ENCODE measurements around the gene CENPS. TPM values are rescaled to one million over a fixed set of nuclear protein-coding genes. Genes with fewer than 3 reads are reported as not detected.

CENPS gene
- total RNA-seq, result 7.4 and 10.2 TPM in 2 replicates
- 11.9 and 15.3 TPM in 2 replicates for polyA plus RNA-seq
- polyA plus RNA-seq (2012), result 17.1 and 26.7 TPM in 2 replicates
- 5.3 and 6.1 TPM in 2 replicates for polyA minus RNA-seq (ENCODE audit: low replicate concordance)

DNA sequence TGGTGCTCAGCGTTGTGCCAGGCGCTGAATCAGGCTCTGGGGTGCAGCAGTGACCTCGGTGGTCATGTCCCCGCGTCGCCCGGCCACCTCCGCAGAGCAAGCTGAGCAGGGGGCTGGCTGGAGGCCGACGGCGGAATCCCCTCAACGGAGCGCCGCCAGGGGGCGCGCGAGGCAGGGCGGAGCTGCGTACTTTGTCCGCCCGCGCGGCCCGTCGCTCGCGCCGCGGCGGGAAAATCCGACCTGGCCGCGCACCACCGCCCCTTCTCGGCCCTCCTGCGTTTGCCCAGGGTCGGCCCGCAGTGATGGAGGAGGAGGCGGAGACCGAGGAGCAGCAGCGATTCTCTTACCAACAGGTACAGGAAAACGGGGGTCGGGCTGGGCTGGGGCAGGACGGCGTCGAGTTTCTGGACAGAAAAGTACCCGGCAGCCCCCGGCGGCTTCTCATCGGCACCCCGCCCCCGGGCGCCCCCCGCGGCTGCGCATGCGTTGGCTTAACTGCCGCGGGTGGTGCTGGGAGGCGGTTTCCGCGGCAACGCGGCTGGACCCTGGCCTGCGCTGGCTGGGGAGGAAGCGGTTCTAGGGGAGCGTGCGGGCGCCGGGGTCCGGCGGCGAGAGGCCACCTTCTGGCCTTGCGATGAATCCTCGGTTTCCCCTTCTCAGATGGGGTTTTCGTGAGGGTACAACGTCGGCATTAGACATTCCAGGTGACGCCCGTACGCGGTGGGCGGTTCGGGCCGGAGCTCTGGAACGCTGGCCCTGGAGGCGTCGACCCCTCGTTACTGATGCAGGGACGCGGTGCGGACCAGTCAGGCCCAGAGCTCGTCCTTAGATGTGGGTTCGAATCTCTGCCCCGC is at the start of gene CENPS:
Gene CENPS (plus strand): TSS at position 218 of the 854 bp plus-strand sequence. CDS start 85 bp downstream, at position 303.
- Histone ChIP-seq H3K36me3 (ENCODE audit: control insufficient read depth, insufficient read depth, low read length) (no peaks in the 10 kb centered on the region), H3K4me1 (ENCODE audit: control insufficient read depth, extremely low read depth, insufficient read depth, low read length) (peaks cover 2% of the 10 kb centered on the region), H3K27ac (ENCODE audit: insufficient read depth, low read length) (peak within 1 kb of the TSS; percentile 96), H3K4me2 (ENCODE audit: extremely low read depth, insufficient read depth, low read length) (peak within 1 kb of the TSS; percentile 98), H4K20me1 (ENCODE audit: control insufficient read depth, extremely low read depth, insufficient read depth, low read length) (no peaks in the 10 kb centered on the region), H3K4me3 (replicated peaks in 1 of 4; ENCODE audit: control extremely low read depth in 1 of 4, insufficient read depth in 1 of 4, low read depth in 3 of 4, low read length in 4 of 4) (peak within 1 kb of the TSS; percentile 83 to 96 (median 90)), H3K79me2 (ENCODE audit: control insufficient read depth, insufficient read depth, low read length) (peaks cover 2% of the 10 kb centered on the region), H3K9ac (ENCODE audit: insufficient read depth, low read length) (peak within 1 kb of the TSS; percentile 94), H3K27me3 (ENCODE audit: control insufficient read depth, insufficient read depth, low read length) (no peaks in the 10 kb centered on the region), H2AFZ (ENCODE audit: low read length) (peak within 1 kb of the TSS; percentile 98), H3K9me3 (ENCODE audit: control insufficient read depth, insufficient read depth, low read depth, low read length) (no peaks in the 10 kb centered on the region)
- TF ChIP-seq CTCF (conservative IDR thresholded peaks at IDR 0.05 in 1 of 2, IDR thresholded peaks at IDR 0.05 in 1 of 2; ENCODE audit: low read depth in 1 of 2, low read length in 2 of 2), result peak; percentile 66 to 83
- TF ChIP-seq EZH2 (IDR thresholded peaks at IDR 0.05; ENCODE audit: low read length, missing control alignments), result no peak
- DNase-seq (ENCODE audit: low read depth in 2 of 2), result peak; percentile 84 to 86

DNA sequence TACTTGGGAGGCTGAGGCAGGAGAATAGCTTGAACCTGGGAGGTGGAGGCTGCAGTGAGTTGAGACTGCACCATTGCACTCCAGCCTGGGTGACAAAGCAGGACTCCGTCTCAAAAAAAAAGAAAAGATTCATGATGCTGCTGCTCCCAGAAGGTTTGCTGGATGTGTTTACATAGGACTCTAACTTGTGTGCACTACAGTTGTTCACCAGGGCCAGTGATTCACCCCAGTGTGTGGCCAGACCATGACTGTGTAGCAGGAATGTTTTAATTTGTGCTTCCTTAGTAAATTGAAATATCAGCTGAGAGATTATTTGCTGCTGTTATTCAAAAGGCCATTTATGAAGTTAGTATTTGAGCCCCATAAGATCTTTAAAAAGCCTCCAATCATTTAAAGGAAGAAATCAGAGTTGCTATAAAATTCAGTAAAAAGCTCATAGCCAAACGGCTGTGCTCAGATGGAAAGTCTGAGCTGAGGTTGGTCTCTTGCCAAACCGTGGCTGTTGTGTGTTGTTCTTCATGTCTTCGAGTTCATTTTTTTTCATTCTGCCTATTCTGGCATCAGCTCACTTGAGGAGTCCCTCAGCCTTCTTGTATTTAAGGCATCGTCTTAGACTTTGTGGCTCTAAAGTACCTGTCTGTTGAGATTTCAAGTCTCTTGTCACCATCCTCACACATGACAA is 49.5 kb upstream of the CENPS start:
- Histone ChIP-seq H3K79me2 (ENCODE audit: control insufficient read depth, insufficient read depth, low read length) (no peaks in the 10 kb centered on the region), H4K20me1 (ENCODE audit: control insufficient read depth, extremely low read depth, insufficient read depth, low read length) (no peaks in the 10 kb centered on the region), H3K27ac (ENCODE audit: insufficient read depth, low read length) (peak overlapping the region; percentile 63), H3K4me1 (ENCODE audit: control insufficient read depth, extremely low read depth, insufficient read depth, low read length) (peaks cover 10% of the 10 kb centered on the region), H3K4me2 (ENCODE audit: extremely low read depth, insufficient read depth, low read length) (peak overlapping the region; percentile 59), H3K9me3 (ENCODE audit: control insufficient read depth, insufficient read depth, low read depth, low read length) (no peaks in the 10 kb centered on the region), H3K4me3 (replicated peaks in 1 of 4; ENCODE audit: control extremely low read depth in 1 of 4, insufficient read depth in 1 of 4, low read depth in 3 of 4, low read length in 4 of 4) (no peak overlapping the region), H3K36me3 (ENCODE audit: control insufficient read depth, insufficient read depth, low read length) (no peaks in the 10 kb centered on the region), H3K9ac (ENCODE audit: insufficient read depth, low read length) (no peak overlapping the region), H3K27me3 (ENCODE audit: control insufficient read depth, insufficient read depth, low read length) (no peaks in the 10 kb centered on the region), H2AFZ (ENCODE audit: low read length) (no peak overlapping the region)
- no peak for TF ChIP-seq EZH2 (IDR thresholded peaks at IDR 0.05; ENCODE audit: low read length, missing control alignments)
- no peak for TF ChIP-seq CTCF (conservative IDR thresholded peaks at IDR 0.05 in 1 of 2, IDR thresholded peaks at IDR 0.05 in 1 of 2; ENCODE audit: low read depth in 1 of 2, low read length in 2 of 2)
- peak; percentile 88 to 95 for DNase-seq (ENCODE audit: low read depth in 2 of 2)

- H3K27me3 ChIP-seq (ENCODE audit: control insufficient read depth, insufficient read depth, low read length), result no peaks in the 10 kb centered on the region
- H3K4me1 ChIP-seq (ENCODE audit: control insufficient read depth, extremely low read depth, insufficient read depth, low read length), result peaks cover 19% of the 10 kb centered on the region
- H3K4me3 ChIP-seq (replicated peaks in 1 of 4; ENCODE audit: control extremely low read depth in 1 of 4, insufficient read depth in 1 of 4, low read depth in 3 of 4, low read length in 4 of 4), result no peak overlapping the region
- no peaks in the 10 kb centered on the region for H3K36me3 ChIP-seq (ENCODE audit: control insufficient read depth, insufficient read depth, low read length)
- H3K4me2 ChIP-seq (ENCODE audit: extremely low read depth, insufficient read depth, low read length), result no peak overlapping the region
- no peak overlapping the region for H2AFZ ChIP-seq (ENCODE audit: low read length)
- H3K9ac ChIP-seq (ENCODE audit: insufficient read depth, low read length), result no peak overlapping the region
- TF ChIP-seq CTCF (conservative IDR thresholded peaks at IDR 0.05 in 1 of 2, IDR thresholded peaks at IDR 0.05 in 1 of 2; ENCODE audit: low read depth in 1 of 2, low read length in 2 of 2) (no peak), EZH2 (IDR thresholded peaks at IDR 0.05; ENCODE audit: low read length, missing control alignments) (no peak)
- H3K27ac ChIP-seq (ENCODE audit: insufficient read depth, low read length), result no peak overlapping the region
- no peaks in the 10 kb centered on the region for H3K9me3 ChIP-seq (ENCODE audit: control insufficient read depth, insufficient read depth, low read depth, low read length)
- H4K20me1 ChIP-seq (ENCODE audit: control insufficient read depth, extremely low read depth, insufficient read depth, low read length), result no peaks in the 10 kb centered on the region
- no peaks in the 10 kb centered on the region for H3K79me2 ChIP-seq (ENCODE audit: control insufficient read depth, insufficient read depth, low read length)
- no peak for DNase-seq (ENCODE audit: low read depth in 2 of 2)
Measured at GRCh38 chr1:10383630-10384029, 46.6 kb upstream of the CENPS start.
